DMS153 (cell line): ENCODE measurements around the gene ACTL8.
A peak's percentile ranks its signal among the peaks of the same experiment; 100 is the strongest.

Experiments
- DNase-seq: peaks from one replicate; lab custom pipeline; 2025; lab: John Stamatoyannopoulos, UW

ACTL8 gene

DNA sequence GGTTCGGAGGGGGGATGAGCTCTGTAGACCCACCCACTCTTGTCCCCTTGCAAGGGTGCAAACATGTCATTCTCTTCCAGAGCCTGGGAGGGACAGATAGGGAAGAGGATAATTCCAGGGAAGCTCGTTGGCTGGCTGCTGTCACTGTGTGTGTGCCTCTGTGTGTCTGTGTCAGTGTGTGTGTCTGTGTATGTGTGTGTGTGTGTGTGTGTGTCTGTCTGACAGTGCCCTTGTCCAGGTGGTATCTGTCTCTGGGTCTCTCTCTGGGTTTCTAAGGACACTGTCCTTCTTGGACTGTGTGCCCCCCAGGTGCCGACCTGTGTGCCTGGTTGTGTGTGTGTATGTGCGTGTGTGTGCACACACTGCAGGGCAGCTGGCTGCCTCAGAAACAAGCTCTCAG, 90.5 kb downstream of the ACTL8 start:
- no peak for DNase-seq

DNA sequence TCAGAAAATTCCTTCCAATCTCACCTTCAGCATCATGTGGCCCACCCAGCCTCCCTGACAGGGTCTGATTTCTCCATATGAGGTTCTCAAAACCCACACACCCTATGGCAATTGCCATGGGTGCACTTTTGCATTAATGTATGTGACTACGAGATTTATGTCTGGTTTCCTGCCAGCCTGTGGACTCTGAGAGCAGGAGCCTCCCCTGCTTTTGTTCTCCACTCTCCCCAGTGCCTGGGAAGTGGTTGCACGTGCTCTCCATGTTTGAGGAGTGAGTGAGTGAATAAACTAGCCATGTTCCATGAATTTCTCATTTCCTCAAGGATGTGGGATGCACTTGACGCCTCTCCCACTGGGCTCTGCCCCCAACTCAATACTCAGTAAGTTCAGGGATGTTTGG, 91.2 kb downstream of the ACTL8 start:
- peak; percentile 76 for DNase-seq

DNA sequence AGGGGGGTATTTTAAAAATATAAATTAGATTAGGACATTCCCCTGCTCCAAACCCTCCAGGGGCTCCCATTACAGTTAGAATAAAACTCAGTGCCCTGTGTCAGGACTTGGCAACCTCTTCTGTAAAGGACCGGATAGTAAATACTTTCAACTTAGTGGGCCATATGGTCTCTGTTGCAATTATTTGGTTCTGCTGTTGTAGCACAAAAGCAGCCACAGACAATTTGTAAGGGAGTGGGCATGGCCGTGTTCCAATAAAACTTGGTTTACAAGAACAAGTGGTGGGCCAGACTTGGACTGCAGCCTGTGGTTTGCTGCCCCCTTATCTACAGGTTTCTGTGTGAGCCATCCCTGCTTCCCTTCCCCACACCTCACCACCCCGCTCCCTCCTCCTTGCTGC, 92.0 kb downstream of the ACTL8 start:
- no peak for DNase-seq

DNA sequence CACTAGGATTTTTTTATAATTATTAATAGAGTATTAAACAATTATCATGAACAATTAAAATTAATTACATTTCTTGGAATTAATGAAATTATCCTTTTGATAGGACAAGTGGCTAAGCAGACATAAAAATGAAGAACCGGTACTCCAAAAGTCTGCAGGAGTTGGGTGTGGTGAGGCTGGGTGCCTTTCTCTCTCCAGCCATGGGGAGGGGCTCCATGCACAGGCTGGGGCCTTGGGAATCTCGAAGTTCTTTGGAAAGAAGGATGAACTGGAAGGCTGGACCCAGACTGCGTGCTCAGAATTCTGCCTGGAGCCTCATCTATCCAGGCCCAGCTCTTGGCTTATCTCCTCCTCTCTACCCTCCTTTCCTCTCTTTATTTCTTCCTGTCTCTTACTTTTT, 94.1 kb downstream of the ACTL8 start:
- no peak for DNase-seq

DNA sequence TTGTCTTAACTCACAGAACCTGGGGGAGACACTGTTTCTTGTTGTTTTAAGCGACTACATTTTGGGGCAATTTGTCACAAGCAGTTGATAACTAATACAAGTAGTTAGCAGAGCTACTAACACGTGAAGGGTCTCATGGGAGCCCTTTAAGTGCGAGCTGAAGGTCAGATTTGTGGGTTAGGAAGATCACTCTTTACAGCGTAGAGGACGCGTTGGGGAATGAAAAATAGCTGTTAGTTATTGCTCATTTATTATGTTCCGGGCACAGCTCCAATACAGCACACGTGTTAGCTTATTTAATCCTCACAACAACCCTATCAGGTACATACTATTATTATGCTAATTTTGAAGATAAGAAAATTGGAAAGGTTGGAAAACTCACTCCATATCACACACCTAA, 95.9 kb downstream of the ACTL8 start:
- no peak for DNase-seq

DNA sequence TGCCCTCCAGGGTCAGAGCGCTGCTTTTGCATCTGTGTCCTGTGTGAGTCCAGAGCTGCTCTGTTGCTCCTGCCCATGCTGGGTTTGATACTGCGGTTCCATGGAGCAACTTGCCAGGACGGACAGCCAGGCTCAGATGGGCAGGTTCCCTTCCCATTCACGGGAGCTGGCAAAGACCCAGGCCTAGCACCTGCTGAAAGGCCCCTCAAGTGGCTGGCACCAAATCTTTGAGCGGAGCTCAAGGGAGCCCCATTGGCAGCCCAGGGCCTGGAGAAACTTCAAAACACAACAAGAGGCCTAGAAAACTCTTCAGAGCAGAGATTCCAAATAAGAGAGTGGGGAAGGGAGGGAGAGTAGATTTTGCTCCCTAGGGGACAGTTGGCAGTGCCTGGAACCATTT, 97.2 kb downstream of the ACTL8 start:
- DNase-seq = no peak

DNA sequence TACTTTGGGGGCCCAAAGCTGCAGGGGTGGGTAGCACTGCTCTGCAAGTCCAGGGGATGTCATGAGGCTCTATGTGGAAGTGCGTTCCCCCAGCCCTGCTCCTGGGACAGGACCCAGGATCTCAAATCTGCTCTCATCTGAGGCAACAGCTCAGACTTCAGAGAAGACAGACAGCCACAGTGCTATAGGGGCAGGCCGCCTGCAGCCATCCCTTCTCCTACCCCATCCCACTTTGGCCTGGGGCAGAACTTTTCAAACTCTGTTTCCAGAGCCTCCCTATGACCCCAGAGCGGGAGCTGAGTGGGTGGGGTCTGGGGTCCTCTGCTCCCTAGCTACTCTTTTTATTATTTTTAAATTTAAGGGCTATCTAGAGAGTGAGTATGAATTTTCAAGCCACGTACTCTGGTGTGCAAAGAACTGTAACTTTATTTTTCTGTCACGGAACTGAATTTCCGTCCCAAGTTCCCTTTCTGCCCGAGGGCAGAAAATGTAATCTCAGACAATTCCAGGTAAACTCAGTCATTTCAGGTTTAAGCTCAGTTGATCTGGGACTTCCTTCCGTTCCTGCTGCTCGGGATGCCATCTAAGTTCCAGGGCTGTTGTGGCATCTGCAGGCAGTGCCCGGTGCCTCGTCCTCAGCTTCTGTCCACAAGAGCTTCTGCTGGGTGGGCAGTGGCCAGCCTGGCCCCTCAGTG, 98.3 kb downstream of the ACTL8 start:
- DNase-seq = no peak

DNA sequence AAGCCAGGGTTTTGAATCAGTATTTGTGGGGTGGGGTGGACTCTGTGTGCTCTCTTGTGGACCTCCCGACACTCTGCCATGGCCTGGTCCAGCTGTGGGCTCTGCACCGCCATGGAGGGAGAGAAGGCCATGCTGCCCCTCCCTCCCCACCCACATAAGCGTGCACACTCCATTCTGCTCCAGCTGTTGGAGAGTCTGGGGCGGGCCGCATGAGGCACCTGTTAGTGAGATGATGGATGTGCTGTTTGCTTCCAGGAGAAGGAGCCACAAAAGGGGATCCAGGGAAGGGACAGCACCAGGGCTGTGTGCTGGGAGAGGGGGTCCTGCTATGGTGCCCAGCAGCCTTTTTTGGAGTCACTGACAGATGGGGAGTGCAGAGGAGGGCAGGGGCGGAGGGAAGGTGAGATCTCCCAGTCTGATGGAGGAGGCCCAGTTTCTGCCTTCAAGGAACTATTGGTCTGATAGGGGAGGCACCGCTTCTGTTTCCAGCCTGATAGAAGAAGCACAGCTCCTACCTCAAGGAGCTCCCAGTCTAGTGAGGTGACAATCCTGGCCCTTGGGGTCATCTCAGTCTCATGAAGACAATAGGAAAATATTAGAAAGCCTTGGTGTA, 101.5 kb downstream of the ACTL8 start:
- no peak for DNase-seq

DNA sequence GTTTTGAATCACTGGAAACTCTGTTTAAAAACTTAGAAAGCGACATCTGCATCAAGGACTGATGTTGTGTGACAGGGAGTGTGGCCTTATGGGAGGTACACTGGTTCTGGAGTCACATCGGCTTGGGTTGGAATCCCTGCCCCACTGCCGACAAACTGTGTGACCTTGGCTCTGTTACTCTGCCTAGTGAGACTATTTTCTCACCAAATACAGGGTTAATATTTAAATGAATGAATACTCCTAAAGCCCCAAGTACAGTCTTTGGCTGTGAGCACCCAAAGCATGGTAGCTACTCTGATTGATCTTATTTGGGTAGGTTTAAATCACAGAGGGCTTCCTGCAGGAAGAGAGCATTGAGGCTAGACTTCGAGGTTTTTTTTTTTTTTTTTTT, 102.0 kb downstream of the ACTL8 start:
- no peak for DNase-seq

DNA sequence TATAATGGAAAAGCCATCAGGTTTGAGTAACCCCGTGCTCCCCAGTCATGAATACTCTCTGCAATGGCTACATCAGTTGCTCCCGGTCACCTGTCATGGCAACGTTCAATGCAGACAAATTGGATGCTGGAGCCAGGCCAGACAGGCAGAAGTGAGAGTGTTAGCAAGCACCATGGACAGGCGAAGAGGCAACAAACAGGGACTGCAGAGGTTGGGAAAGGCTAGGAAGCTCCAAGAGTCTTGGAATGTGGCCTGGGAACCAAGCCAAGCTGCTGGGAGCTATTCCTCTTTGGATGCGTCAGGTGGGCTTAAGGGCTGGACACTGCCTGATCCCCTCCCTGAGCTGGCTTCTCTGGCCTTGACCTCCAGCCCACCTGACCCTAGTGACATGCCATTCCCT, 102.9 kb downstream of the ACTL8 start:
- DNase-seq = peak; percentile 12

DNA sequence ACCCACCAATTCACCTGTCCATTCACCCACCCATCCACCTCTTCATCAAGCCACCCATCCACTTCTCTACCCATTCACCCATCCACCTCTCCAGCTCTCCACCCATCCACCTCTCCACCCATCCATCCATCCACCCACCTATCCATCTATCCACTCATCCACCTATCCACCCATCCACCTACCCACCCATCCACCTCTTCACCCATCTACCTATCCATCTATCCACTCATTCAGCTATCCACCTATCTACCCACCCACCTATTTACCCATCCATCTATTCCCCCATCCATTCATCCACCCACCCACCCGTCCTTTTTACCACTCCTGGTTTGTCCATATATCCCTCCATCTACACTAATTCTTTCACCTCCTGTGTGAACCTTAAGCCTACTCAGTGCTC, 105.7 kb downstream of the ACTL8 start:
- DNase-seq = no peak

DNA sequence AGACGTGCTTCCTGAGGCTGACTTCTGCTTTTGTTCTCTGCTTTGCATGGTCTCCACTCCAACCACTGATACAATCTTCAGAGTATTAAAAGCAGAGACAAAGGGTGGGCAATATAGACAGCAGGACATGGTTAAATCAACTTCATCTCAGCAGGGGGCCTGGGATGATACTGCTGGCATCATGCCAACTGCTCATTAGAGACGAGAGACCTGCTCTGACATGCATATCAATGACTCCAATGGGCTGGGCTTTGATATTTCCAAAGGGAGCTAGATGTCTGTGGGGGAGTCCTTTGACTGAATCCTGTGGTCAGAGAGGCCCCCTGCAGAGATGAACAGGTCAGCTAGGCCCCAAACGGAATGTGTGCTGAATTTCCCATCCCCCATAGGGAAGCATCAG, 106.6 kb downstream of the ACTL8 start:
- DNase-seq = no peak

DNA sequence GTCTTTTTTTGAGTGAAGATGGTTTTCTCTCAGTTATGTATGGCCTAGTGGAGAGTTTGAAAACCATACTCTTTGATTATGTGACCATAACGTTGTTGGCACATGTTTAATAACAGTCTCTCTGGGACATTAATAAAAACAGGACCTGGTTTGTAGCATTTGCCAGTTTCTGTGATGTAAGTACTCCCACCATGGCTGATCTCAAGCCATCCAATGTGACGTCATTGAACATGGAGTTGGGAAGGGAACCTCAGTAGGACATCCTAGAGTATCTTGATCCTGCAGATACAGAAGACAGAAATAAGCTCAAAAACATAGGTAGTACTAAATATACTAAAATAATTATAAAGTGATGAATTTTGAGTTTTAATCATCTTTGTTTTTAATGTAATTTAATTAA, 107.0 kb downstream of the ACTL8 start:
- DNase-seq = no peak

DNA sequence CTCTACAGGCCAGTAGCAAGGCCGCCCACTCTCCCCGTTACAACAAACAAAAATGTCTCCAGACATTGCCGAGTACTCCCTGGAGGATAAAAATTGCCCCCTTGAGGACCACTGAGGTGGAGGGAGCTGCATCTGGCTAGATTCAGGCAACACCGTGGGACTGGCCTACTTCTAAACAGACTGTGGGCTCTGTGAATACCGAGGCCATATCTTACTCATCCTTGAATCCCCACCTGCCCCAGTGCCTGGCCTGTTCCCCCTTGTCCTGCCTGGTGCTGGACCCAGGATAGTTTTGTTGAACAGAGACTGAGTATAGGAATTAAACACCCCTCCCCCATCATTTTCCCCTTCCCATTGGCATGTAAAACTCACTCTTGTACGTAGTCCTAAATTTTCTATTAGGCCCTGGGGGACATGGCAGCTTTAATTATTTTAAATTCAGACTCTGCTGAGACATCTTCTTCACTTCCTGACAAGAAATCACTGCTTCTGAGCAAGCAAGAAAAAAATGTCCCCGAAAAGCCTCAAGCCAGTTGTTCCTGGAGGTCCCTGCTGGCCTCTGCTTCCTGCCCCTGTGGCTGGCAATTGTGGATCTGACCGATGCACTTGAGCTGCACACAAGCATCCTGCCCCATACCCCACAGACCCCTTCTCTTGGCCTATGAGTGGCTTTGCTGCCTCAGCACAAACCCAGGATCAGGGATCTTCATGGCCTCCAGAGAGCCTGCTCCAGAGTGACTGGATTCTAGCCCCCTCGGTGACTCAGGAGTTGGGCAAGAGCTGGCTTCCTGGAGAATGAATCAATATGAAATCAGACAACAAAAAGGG, 111.0 kb downstream of the ACTL8 start:
- DNase-seq = no peak

DNA sequence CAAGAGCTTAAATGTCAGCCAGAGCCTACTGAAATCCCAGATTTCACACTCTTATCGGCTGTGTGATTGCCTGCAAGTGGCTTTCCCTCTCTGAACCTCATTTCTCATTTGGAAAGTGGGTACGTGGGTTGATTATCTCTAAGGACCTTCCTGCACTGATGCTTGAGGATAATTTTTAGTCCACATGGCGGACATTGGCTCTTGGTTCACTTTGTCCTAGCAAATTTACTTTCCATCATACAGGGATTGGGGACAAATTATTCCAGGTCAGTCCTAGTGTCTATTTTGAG, 111.6 kb downstream of the ACTL8 start:
- no peak for DNase-seq

DNA sequence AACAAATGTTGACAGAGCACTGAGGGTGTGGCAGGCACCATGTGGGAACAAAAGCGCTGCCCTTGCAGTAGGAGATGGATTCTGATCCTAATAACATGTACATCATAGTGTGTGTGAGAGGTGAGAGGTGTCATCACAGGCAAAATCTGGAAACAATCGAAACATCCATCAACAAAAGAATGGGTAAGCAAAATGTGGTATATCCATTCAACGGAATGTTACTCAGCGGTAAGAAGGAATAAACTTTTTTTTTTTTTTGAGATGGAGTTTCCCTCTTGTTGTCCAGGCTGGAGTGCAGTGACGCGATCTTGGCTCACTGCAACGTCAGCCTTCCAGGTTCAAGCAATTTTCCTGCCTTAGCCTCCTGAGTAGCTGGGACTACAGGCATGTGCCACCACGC, 112.3 kb downstream of the ACTL8 start:
- DNase-seq = no peak

DNA sequence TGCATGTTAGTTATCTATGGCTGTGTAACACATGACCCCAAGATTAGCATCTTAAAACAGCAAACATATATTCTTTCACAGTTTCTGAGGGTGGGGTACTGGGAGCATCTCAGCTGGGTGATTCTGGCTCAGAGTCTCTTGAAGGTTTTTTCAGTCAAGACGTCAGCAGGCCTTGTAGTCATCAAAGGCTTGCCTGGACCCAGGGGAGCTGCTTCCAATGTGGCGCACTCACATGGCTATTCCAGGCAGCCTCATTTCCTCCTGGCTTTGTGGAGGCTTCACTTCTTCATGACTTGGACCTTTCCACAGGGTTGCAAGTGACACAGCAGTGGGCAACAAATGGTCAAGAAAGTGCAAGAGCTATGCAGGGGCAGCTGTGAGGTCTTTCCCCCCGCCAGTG, 114.7 kb downstream of the ACTL8 start:
- no peak for DNase-seq

DNA sequence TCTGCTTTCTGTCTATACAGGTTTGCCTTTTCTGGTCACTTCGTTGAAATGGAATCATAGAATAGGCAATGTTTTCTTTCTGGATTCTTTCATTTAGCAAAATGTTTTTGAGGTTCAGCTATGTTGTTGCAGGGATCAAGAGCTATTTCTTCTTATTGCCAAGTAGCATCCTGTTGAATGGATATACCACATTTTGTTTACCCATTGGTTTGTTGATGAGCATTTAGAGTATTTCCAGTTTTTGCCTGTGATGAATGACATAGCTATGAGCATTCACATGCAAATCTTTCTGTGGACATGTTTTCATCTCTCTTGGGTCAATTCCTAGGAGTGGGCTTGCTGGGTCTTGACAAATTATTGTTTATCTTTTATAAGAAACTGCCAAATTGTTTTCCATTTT, 115.5 kb downstream of the ACTL8 start:
- DNase-seq = no peak

DNA sequence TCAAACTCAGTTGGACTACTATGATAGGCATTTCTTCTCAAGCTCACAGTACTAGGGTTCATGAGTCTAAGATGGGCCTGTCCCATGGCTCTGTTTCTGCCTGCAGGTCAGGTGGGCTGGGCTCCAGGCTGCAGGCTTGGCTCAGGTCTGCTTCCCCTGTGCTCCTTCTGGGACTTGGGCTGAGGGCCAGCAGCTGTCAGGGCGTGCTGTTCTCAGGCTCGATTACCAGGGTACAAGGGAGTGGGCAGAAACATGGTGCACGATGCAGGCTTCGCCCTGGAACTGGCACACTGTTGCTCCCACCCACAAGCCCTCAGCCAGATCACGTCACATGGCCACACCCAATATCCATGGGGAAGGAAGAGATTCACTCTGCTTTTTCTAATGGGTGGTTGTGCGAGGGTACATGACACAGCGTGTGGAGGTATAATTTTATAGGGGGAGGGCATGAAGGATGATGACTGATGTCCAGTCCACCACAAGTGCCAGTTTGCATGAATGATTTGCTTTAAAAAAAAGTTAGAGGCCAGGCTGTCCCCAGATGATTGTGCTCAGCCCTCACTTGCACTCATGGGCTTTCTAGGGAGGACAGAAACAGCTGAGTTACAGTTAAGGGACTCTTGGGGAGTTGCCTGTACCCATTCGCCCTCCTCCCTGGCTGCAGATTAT, 118.0 kb downstream of the ACTL8 start:
- DNase-seq = no peak

DNA sequence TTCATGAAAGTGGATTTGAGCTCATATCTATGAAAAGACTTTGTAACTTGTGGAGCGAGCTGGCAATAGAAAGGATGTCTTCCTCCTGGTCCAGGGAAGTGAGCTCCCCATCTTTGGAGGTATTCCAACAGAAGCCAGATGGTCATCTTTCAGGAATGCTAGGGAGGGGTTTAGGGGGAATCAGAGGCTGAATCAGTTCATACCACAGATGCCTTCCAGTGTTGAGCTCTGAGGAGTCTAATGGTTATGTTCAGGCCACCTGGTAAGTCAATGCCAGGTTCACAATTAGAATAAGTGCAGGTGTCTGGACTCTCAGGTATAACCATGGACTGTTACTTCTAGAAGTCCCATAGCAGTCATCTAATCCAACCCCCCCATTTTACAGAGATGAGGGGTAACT, 119.1 kb downstream of the ACTL8 start:
- DNase-seq = no peak

DNA sequence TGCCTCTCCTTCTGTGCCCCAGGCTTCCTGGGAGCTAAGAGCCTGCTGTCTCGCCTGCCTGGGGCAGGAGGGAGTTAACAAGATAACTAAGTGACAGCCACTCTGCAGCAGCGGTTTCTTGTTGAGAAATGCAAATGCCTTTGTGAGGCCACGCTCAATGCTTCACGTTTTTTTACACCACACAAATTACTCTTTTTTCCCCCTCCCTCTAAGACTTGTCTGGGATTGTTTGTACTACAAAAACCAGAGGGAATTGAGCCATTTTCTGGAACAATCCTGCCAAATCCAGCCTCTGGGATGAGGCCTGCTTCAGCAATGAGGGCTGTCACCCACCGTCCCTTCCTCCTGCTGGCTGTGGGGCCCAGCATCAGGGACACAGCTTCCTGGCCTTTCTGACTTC, 119.6 kb downstream of the ACTL8 start:
- no peak for DNase-seq

DNA sequence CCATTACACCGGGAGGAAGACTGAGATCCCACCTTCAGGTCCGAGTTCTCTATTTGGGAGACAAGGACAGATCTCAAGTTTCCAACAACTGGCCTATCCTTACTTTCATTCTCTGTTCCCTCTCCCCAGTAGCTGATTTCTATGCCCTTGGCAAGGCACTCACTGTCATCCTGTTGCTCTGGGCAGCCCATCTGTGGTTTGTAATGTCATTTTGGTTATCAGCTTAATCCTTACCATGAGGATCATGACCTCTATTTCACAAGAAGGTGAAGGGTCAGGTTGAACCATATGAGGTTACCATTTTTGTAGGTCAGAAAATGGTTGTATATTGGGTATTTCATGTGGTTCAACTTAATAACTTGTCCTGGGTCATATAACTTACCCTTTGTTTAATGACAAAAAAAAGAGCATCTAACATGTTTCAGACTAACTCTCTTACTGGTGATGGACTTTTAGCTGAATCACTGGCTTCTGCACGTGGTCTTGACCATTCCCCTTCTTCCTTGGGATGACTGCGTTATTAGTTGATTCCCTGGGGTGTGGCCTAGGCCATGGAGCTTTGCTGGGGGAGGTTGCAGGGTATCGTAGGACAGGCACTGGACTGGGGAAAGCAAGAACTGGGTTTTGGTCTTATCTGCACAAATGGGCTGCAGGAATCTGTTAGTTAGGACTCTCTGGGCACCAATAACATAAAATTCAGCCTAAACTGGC, 120.2 kb downstream of the ACTL8 start:
- no peak for DNase-seq
